PC-3 (cell line): Measurements from ENCODE around the gene CROCC2.

Experiments
- EZH2 ChIP-seq: fragments of 300-600 bp; sonication (generic); IDR thresholded peaks from one replicate; pipeline ENCODE4 v1.6.1; 2017; ENCODE audit warnings: antibody characterized with exemption, mild to moderate bottlenecking, low read length; ENCODE audit not compliant: unreplicated experiment
- TF ChIP-seq, protein P1 (sequence below): fragments of 300-600 bp; sonication (generic); conservative IDR thresholded peaks from 2 replicates; pipeline ENCODE4 v1.5.1; 2017; ENCODE audit warnings: antibody characterized with exemption, low read depth, mild to moderate bottlenecking, low read length

- TF ChIP-seq, protein P1, sequence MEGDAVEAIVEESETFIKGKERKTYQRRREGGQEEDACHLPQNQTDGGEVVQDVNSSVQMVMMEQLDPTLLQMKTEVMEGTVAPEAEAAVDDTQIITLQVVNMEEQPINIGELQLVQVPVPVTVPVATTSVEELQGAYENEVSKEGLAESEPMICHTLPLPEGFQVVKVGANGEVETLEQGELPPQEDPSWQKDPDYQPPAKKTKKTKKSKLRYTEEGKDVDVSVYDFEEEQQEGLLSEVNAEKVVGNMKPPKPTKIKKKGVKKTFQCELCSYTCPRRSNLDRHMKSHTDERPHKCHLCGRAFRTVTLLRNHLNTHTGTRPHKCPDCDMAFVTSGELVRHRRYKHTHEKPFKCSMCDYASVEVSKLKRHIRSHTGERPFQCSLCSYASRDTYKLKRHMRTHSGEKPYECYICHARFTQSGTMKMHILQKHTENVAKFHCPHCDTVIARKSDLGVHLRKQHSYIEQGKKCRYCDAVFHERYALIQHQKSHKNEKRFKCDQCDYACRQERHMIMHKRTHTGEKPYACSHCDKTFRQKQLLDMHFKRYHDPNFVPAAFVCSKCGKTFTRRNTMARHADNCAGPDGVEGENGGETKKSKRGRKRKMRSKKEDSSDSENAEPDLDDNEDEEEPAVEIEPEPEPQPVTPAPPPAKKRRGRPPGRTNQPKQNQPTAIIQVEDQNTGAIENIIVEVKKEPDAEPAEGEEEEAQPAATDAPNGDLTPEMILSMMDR = no peak
- no peak for TF ChIP-seq EZH2
Measured at GRCh38 chr2:240960309-240960970, 54.3 kb downstream of the CROCC2 start.
